Cortex of kidney (tissue), 1 donor: ENCODE results near the gene SIK3.

Experiments
- DNase-seq: peaks from one replicate; lab custom pipeline; 2025; lab: John Stamatoyannopoulos, UW

Gene SIK3

DNA sequence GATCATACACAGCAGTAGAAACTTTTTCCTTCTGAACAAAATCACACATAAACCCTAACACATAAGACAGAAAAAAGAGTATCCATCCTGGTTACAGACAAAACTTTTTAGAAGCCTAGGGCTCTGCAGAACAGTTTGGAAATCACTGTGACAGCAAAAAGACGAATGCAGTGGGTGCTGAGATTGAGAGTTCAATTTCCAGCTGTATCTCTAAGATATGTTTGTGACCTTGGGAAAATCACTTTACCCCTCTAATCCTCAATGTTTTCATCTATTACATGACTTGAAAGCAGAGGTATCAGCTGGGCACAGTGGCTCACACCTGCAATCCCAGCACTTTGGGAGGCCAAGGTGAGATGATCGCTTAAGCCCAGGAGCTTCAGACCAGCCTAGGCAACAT is 128.5 kb downstream of the SIK3 start:
- DNase-seq: no peak

DNA sequence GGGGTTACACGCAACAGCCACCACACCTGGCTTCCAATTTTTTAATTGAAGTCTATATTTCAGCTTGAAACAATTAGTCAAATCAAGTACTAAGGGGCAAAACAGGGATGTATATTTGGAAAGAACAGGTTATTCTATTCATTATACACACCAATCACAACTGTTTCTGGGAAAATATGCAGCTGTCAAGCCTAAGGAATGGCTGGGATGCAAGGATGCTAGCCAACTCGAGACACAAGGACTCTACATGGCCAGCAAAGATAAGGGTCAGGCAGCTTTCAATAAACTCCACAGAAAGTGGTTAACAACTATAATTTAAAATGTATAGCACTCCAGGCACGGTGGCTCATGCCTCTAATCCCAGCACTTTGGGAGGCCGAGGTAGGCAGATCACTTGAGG is 134.0 kb downstream of the SIK3 start:
- DNase-seq: no peak

DNA sequence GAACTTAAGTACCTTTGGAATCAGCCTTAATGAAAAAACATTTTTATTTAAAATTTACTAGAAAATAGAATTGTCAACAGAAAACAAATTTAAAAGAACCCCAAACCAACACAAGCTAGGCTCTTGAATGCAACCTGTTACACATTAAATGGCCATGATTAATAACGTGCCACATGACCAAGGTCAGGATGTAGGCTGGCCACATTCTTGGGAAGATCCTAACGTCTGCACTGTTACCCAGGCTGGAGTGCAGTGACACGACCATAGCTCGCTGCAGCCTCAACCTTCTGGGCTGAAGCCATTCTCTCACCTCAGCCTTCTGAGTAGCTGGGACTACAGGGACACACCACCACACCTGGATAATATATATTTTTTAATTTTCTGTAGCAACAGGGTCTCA is 134.4 kb downstream of the SIK3 start:
- no peak for DNase-seq

DNA sequence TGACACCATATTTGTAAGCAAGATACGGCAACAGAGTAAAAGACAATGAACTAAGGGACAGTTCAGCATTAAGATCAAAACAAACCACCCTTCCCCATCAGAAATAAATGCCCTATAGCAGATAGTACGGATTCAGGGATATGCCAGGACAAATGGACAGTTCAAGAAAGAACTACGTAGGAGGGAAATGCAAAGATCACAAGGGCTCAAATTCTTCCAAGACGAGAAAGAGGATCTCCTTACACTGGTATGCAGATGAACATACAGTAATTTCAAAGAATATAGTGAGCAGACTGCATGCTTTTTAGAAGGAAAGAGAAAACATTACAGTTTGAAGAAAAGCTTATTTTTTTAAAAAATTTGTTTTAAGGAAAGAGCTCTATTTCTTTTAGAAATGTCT is 136.1 kb downstream of the SIK3 start:
- DNase-seq: no peak

DNA sequence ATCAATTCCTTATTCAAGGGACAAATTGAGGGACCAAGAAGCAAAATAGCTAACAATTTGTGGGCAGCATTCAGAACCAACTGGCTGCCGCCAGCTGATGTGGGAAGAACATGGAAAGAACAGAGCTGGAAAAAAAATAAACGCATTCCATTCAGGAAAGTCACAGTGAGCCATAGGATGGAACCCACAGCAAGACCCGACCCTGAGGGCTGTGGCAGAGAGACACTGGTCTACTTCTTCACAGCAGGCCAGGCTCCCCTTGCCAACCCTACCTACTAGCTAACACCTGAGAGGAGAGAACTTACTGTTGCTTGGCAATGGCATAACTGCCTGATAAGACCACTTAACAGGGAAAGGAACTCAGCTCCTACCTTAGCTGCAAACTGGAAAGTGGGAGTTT is 137.3 kb downstream of the SIK3 start:
- DNase-seq: no peak

DNA sequence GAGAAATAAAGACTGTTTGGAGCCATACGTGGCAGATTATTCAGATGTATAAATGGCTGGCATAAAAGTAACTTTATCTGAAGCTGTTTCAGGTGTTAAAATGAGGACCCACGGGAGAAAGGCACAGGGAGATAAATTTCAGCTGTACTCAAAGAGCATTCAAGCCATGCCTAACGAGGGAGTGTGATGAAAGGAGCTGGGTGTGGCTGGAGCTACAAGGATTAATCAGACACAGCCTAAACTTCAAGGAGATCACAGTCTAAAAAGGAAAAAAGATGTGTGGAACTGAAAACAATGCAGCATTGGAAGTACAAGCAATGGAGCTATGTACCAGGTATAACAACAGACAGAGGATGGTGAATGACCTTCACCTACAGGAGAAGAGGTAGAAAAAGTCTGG is 140.0 kb downstream of the SIK3 start:
- DNase-seq: no peak

DNA sequence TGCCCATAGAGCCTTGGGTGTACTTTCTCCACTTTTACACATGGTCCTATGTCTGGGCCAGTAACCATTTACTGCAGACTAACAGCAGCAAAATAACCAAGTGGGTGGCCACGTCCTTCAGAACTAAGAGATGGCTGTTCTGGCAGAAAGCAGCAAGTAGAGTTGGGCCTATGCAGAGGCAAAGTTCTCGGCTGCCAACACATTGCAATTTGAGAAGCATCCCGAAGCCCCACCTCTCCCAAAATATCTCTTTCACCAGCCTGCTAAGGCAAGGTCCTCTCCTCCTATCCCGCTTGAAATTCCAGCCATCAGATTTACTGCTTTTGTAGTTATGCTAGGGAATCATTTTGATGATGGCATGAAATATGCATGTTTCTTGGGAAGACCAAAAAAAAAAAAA is 142.3 kb downstream of the SIK3 start:
- DNase-seq: no peak

DNA sequence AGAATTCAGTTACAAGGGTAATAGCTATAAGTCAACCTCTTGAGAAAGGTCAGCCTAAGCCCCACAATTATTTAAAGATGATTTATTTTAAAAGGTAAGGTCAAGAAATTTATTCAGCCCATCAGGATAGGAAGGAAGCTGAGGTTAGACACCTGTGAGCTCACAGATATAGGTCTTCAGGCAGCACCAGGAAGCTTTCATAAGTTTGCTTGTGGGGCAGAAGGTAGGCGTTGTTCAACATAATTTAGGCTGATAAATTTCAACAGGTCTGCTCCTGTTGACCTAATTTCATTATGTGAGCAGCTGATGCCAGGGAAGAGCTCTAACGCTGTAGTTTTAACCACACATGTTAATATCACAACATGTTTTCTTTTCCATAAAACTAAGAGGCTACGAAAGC is 142.7 kb downstream of the SIK3 start:
- DNase-seq: no peak

DNA sequence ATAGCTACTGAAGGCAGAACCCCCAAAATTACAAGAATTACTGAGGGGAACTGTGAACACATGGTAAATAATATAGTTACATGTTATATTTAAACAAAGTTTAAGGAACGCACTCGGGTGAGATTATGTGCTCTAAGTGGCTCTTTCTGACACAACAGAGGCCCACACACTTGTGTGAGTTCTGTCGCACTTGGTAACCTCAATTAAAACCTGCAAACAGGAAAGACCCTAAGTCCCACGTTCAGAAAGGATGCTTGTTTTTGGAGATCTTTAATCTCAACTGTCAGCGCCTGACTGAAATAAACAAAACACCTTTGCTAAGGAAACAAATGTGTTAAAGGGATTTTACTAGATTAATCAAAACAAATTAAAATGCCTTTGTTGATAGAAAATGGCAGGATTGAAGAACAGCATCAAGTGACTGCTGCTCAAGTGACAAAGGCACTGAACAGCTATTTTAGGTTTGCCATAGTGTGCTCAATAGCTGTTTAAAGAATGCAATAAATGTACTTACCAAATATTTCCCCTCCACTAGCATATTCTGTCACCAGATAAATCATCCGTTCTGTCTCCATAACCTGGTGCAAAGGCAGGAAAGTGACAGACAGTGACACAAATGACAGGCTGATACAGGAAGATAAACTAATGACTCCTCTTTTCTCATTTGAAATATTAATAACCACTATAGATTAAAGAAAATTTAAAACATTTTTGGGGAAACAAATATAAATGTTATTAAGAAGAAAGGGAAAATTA is 144.5 kb downstream of the SIK3 start:
- DNase-seq: no peak

DNA sequence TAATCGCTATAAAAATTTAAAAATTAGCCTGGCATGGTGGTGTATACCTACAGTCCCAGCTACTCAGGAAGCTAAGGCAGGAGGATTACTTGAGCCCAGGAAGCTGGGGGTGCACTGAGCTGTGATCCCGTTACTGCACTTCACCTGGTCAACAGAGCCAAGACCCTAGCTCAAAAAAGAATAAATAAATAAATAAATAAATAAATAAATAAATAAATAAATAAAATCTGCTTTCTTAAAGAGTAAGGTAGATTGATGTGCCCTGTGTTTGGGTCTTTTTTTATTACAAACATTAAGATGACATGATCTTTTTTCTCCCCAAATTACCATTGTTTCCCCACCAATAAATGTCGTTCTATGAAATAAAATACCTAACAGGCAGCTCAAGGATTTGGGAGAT is 146.5 kb downstream of the SIK3 start:
- DNase-seq: no peak

DNA sequence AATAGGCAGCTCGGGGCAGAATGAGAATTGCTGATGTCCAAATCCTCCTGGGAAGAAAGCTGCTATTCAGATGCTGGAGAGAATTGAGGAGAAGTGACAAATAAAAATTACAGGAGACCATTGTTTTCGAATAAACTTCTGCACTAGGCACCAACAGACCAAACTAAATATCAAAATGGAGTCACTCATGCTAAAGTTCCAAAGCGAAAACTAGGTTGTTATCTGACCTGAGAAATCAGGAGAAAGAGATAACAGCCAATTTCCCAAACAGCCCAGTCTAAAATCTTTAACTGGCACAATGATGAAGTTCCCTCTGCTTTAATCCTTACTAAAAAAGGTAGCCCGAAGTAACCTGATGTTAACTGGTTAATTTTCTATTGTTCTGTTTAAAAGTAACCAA is 148.0 kb downstream of the SIK3 start:
- DNase-seq: no peak

DNA sequence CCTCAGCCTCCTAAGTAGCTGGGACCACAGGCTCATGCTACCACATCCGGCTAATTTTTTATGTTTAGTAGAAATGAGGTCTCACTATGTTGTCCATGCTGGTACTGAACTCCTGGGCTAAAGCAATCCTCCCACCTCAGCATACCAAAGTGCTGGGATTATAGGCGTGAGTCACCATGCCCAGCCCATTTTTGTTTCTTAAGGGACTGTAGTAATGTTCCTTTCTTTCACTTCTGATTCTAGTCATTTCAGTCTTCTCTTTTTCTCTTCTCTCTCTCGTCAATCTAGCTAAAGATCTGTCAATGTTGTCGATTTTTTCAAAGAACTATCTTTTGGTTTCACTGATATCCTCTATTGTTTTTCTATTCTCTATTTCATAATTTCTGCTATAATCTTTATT is 149.8 kb downstream of the SIK3 start:
- no peak for DNase-seq

DNA sequence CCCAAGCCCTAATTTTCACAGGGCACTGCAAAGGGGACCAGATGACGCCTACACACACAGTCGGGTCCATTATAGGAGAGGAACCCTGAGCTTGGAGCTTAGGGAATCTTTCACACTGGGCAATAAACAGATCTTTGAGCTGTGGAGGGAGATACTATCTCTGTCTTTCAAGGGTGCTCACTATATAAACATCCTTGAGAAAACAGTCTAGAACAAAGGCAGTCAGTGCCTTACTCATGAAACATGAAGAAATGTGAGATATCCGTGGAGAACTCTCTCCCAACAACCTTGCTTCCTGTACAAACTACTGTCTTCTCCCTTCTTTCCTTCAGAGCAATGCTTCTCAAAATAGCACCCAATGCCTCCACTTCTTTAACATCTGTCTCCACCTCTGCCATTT is 151.8 kb downstream of the SIK3 start:
- DNase-seq: no peak

DNA sequence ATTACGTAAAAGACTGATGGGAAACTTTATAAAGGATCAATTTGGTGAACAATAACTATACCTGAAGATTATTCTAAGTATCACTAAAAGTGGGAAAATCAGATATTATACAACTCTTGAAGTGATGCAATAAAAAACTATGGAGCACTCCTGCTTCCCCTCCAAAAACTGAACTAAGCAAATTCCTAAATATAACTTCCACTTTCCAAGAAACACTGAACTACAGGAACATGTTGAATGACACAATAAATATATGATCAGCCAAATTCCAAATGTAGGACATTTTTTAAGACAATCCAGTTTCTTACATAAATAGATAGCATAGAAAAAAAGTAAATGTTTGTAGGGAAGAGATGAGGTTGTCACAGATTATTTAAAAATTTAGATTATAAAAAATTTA is 158.7 kb downstream of the SIK3 start:
- DNase-seq: no peak

DNA sequence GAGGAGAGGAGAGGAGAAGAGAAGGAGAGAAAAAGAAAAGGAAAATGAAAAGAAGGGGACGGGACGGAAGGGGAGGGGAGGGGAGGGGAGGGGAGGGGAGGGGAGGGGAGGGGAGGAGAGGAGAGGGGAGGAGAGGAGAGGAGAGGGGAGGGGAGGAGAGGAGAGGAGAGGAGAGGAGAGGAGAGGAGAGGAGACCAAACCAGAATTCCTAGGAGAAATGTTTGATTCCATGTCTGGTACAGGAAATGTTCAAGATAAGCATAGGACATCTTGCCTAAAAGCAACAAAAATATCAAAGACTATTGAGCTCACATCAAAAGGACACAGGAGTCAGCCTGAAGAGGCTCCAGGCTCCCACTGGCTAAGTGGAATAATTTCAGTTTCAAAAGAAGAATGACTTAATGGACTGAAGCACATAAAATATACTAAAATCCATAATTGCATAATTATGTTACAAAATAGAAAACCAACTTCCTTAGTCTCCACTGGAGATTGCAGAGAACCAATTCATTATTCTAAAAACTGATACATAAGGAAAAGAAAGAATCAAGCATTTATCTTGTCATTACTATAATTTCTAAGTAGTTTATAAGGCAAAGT is 159.7 kb downstream of the SIK3 start:
- no peak for DNase-seq

DNA sequence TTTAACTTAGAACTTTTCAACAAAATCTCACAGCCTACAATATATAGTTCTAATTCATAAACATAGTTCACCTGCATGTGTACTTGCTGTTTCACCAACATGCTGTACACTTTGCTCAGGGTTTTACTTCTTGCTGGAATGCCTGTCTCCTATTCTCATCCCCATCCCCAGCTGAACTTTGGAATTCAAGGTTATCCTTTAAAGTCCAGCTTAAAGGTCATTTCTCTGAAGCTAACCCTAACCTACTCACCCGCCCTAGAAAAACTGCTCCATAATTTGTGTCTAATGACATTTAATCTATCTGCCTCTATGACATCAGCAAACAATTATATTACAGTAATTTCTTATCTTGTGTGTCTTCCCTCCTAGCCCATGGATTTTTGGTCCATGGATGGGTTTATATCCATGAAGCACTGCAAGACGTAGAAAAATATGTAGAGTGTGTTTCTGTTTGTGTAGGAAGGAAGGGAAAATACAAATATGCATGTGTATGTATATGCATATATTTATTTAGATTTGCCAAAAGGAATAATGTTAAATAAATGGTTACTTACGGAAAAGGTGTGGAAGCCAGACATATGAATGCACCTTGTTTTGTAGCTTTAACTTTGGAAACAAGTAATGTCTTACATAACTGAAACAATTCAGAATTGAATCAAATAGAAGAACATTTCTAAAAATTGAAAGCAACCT is 161.3 kb downstream of the SIK3 start:
- no peak for DNase-seq

DNA sequence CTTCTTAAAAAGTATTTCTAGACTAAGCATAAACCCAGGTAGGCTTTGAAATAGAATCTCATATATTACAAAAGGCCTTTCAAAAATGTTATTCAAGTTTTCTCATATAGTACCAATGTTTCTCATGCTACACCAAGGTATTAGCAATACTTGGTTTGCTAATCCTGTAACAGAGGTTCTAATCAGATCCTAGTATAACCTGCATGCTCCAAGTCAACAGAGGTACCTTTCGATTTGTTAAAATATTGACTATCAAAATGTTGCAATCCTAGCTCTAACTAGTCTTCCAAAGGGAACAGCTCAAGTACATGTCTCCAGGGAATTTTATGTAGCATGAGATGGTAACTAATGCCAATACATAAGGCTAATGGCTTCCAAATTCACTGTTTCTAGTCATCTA is 162.7 kb downstream of the SIK3 start:
- DNase-seq: no peak

DNA sequence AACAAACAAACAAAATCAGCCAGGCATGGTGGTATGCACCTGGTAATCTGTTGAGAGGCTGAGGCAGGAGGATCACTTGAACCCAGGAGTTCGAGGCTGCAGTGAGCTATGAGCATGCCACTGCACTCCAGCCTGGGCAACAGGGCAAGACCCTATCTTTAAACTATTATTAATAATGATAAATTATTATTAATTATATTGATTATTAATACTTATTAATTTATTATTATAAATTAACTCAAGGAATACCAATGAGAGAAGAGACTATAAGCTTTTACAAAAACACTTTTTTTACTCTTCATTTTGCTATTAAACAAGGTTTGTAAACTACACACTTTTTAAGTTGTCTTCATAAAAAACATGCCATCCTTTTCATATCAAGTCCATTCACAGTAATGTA is 163.1 kb downstream of the SIK3 start:
- DNase-seq: no peak

DNA sequence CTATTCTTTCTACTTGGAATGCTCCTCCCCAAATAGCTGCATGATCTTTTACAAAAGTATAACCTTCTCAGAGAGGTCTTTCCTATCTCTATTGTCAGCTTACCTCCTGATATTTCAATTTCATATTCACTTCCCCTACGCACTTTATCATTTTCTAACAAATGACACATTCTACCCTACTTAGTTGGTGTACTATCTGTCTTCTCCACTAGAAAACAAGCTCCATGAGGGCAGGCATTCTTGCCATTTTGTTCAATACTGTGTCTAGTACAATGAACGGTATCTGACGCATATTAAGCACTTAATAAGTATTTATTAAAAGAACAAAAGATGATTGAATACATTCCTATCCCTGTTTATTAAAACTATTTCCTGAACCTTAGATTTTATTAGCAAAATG is 164.3 kb downstream of the SIK3 start:
- no peak for DNase-seq

DNA sequence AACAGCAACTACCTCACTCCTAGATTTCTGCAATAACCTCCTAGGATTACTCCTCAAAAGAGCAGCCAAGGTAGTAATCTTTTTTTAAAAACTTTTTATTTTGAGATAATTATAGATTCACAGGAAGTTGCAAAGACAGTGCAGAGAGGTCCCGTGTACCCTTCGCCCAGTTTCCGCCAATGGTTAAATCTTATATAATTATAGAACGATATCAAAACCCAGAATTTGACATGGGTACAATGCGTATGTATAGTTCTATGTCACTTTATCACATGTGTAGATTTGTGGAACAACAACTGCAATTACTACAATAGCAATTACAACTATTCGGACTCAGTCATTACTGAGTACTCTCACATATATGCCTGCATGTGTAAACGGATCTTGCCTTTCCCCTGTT is 166.0 kb downstream of the SIK3 start:
- DNase-seq: no peak

DNA sequence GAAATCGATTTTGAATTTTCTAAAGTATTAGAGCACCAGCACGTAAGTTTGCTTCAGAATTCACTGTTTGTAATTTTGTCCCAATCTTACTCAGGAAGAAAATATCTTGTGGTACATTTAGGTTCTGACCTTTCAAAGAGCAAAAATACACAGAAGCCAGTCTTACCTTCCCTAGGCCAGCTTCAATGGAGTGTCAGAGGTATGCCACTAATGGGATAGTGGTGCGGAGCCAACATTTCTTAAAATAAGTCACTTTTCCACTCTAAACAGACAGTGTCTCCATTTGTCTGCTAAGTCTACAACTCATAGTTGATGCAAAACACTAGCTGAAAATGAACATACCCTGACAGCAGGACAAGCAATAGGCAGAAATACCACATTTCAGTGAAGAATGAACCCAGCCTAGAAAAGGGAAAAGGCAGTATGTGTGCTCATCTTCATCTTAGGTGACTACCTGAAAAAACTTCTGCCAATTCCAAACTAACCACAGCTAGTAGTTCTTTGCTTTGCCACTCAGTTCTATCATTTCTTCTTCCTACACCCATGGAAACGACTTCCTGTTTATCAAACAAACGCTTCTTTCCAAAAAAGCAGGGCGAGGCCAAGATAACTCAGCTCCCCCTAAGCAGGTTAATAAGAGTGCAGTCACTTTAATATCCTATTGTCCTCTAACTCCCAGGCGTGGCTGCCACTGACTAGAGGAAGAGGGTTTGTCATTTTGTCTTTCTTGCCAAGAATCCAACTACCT is 166.8 kb downstream of the SIK3 start:
- no peak for DNase-seq

DNA sequence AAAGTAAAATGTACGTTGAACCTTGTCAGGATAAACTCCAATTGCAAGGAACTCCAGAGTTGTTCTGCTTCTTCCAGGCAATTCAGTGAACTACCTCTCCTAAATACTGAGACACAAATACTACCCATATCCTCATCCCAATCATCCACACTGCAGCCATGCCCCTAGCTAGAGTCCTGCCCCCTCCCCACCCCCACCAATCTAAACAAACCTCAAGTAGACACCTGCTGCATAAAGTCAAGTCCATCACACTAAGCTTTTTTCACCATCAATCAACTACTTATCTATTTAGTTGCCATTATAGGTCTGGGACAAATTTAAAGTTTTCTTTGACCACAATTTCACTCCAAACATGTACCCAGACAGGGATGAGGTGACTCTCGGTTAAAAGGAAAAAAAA is 167.6 kb downstream of the SIK3 start:
- DNase-seq: no peak

DNA sequence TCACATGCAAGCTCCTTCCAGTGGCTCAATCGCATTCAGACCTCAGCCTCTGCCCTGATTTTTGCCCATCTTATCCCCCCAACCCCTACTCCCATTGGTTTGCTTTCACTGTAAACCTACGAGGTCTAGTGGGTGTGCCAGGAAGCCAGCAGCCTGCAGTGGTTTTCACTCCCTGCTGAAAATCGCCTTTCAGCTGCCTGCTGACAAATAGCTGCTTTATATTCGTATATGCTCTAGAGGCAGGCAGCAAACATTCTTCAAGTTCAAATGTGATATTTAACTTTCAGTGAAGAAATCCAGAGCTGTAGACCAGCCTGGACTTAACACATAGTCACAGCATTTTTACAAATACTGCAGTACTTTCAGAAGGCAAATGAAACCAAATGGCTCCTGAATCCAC is 168.1 kb downstream of the SIK3 start:
- no peak for DNase-seq
